ENCODE measurements around the gene REXO5.

DNA sequence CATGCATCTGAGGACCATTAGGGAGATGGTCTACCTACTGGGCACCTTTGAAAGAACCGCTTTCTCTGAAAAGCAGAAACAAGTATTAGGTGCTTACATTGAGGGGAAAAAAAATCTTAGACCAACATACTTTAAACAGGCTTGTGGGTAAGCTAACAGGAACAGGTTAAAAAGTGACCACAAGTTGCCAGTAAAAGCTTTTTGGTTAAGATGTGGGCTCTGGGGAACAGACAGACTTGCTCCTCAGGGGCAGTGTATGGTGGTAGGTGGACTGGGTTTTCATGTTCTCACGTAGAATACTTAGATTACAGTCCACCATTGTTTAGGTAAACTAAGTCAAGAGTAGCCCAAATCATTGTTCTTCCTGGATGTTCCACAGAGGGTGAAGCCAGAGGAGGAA, 41.2 kb downstream of the REXO5 start:
- TF ChIP-seq, protein P1, sequence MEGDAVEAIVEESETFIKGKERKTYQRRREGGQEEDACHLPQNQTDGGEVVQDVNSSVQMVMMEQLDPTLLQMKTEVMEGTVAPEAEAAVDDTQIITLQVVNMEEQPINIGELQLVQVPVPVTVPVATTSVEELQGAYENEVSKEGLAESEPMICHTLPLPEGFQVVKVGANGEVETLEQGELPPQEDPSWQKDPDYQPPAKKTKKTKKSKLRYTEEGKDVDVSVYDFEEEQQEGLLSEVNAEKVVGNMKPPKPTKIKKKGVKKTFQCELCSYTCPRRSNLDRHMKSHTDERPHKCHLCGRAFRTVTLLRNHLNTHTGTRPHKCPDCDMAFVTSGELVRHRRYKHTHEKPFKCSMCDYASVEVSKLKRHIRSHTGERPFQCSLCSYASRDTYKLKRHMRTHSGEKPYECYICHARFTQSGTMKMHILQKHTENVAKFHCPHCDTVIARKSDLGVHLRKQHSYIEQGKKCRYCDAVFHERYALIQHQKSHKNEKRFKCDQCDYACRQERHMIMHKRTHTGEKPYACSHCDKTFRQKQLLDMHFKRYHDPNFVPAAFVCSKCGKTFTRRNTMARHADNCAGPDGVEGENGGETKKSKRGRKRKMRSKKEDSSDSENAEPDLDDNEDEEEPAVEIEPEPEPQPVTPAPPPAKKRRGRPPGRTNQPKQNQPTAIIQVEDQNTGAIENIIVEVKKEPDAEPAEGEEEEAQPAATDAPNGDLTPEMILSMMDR (IDR thresholded peaks at IDR 0.05) = no peak
- TF ChIP-seq POLR2A (IDR thresholded peaks at IDR 0.05) (no peak), EP300 (IDR thresholded peaks at IDR 0.05) (no peak)

Measured in ovary (tissue), 3 donors.